SK-N-SH treated with all-trans-retinoic acid at 6 μM for 48 hours (cell line): ENCODE measurements around the gene TMEM254.

Experiments
- OSR1 ChIP-seq: fragments of 250-450 bp; sonication (Bioruptor Pico); IDR thresholded peaks from 2 replicates; pipeline ENCODE4 v1.8.0; 2022; ENCODE audit warnings: moderate library complexity, mild to moderate bottlenecking, inconsistent platforms
- PATZ1 ChIP-seq: fragments of 250-450 bp; sonication (Bioruptor Pico); IDR thresholded peaks from 2 replicates; pipeline ENCODE4 v1.8.0; 2020; ENCODE audit warnings: mild to moderate bottlenecking, moderate library complexity, borderline replicate concordance
- RARB ChIP-seq: fragments of 250-450 bp; sonication (Bioruptor Pico); IDR thresholded peaks from 2 replicates; pipeline ENCODE4 v1.8.0; 2021; ENCODE audit warnings: mild to moderate bottlenecking, moderate library complexity
- SNAI2 ChIP-seq: fragments of 250-450 bp; sonication (Bioruptor Pico); IDR thresholded peaks from 2 replicates; pipeline ENCODE4 v1.5.0; 2020; ENCODE audit warnings: mild to moderate bottlenecking, moderate library complexity

- TF ChIP-seq RARB (CRISPR knock-in tag) (no peak), SNAI2 (CRISPR knock-in tag) (no peak), OSR1 (CRISPR knock-in tag) (no peak), PATZ1 (no peak)
Observed at GRCh38 chr10:80041162-80041561, 37.3 kb upstream of the TMEM254 start.
